Measurements from ENCODE around the gene CST8.

DNA sequence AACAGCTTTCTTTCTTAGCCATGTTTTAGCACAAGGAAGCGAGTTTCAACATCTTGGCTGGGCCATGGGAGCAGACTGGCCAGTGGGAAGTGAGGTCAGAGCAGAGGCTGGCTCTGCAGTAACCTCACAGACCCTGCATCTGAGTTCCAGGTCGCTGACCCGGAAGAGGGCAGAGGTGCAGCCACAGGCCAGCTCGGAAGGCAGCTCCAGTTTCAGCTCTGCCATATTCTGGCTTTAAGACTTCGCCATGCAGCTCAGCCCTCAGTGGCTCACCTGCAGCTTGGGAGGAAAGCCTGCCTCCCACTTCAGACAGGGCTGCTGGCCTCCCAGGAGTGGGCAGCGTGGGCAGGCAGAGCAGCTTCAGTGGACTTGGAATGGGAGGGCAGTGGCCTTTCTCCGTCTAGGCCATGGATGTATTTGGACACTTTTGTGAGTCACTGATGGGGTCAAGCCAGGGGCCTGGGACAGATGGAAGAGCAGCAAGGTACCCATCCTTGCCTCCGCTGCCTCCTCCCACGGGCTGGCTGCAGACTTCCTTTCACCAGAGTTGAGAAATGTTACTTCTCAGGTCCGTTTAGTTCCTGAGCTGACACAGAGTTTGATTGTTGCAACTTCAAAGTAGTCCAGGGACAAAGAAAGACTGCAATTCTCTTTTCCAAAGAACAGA is 18.5 kb downstream of the CST8 start:
- no peak for TF ChIP-seq POLR2A (IDR thresholded peaks at IDR 0.05)
- TF ChIP-seq, protein P1, sequence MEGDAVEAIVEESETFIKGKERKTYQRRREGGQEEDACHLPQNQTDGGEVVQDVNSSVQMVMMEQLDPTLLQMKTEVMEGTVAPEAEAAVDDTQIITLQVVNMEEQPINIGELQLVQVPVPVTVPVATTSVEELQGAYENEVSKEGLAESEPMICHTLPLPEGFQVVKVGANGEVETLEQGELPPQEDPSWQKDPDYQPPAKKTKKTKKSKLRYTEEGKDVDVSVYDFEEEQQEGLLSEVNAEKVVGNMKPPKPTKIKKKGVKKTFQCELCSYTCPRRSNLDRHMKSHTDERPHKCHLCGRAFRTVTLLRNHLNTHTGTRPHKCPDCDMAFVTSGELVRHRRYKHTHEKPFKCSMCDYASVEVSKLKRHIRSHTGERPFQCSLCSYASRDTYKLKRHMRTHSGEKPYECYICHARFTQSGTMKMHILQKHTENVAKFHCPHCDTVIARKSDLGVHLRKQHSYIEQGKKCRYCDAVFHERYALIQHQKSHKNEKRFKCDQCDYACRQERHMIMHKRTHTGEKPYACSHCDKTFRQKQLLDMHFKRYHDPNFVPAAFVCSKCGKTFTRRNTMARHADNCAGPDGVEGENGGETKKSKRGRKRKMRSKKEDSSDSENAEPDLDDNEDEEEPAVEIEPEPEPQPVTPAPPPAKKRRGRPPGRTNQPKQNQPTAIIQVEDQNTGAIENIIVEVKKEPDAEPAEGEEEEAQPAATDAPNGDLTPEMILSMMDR (IDR thresholded peaks at IDR 0.05), result no peak
